A549 (cell line): ENCODE data around the gene TP53I3.

Experiments
- CHD2 ChIP-seq: fragments of 150-350 bp; IDR thresholded peaks from 2 replicates; pipeline ENCODE4 v1.6.1; 2014; ENCODE audit warnings: low read length; ENCODE audit not compliant: partially characterized antibody
- CTCF ChIP-seq: fragments of >200 bp; sonication (Bioruptor Twin); formaldehyde crosslinking; IDR thresholded peaks from 3 replicates; pipeline ENCODE4 v1.5.1; 2016
- EHMT2 ChIP-seq: fragments of 200-600 bp; sonication (generic); IDR thresholded peaks from 2 replicates; pipeline ENCODE4 v1.6.1; 2016; ENCODE audit warnings: antibody characterized with exemption, low read depth, mild to moderate bottlenecking, moderate library complexity
- EP300 ChIP-seq, 2 experiments: fragments of >200 bp; sonication (Bioruptor Twin); formaldehyde crosslinking; IDR thresholded peaks; 2 replicates in 1 of 2; 3 replicates in 1 of 2; pipeline ENCODE4 v1.6.1; 2016 to 2017
- FOSL2 ChIP-seq, 2 experiments: fragments of 450-650 bp in 1 of 2; fragments of >200 bp in 1 of 2; sonication (Bioruptor Twin) in 1 of 2; formaldehyde crosslinking; IDR thresholded peaks; 2 replicates each; pipeline versions ENCODE4 v1.5.0 to v1.6.1; 2016 to 2020; ENCODE audit warnings: mild to moderate bottlenecking in 1 of 2, moderate library complexity in 1 of 2
- MAFK ChIP-seq: fragments of 450-650 bp; IDR thresholded peaks from 2 replicates; pipeline ENCODE4 v1.6.1; 2014; ENCODE audit not compliant: partially characterized antibody
- MYC ChIP-seq: IDR thresholded peaks from 2 replicates; pipeline ENCODE4 v1.6.1; 2012; ENCODE audit warnings: mild to moderate bottlenecking, inconsistent platforms, low read length, improper control_type of control experiment, borderline replicate concordance
- POLR2AphosphoS2 ChIP-seq: conservative IDR thresholded peaks from 2 replicates; pipeline ENCODE4 v1.6.1; 2012; ENCODE audit warnings: low read length, improper control_type of control experiment, inconsistent platforms
- REST ChIP-seq: fragments of 200-600 bp; sonication (generic); IDR thresholded peaks from 2 replicates; pipeline ENCODE4 v1.6.1; 2016; ENCODE audit warnings: antibody characterized with exemption, mild to moderate bottlenecking, moderate library complexity
- RFX5 ChIP-seq: fragments of 450-650 bp; IDR thresholded peaks from 2 replicates; pipeline ENCODE4 v1.7.1; 2014; ENCODE audit warnings: antibody characterized with exemption, mild to moderate bottlenecking, moderate library complexity
- SMC3 ChIP-seq: fragments of >200 bp; sonication (Bioruptor Twin); formaldehyde crosslinking; IDR thresholded peaks from 3 replicates; pipeline ENCODE4 v1.6.1; 2018; ENCODE audit warnings: inconsistent platforms
- USF2 ChIP-seq: fragments of 450-650 bp; IDR thresholded peaks from 2 replicates; pipeline ENCODE4 v1.6.1; 2014; ENCODE audit warnings: antibody characterized with exemption
- ZFP36 ChIP-seq: fragments of 450-650 bp; IDR thresholded peaks from 2 replicates; pipeline ENCODE4 v1.6.1; 2014; ENCODE audit warnings: borderline replicate concordance; ENCODE audit not compliant: partially characterized antibody

GRCh38 chr2:24115057-24115456 lies 30.4 kb upstream of the TP53I3 start:
- TF ChIP-seq EHMT2 (no peak), RFX5 (no peak), CHD2 (no peak), USF2 (no peak), SMC3 (no peak), ZFP36 (no peak), POLR2AphosphoS2 (no peak), CTCF (no peak), EP300 (IDR thresholded peaks at IDR 0.05) (no peak), REST (no peak), FOSL2 (IDR thresholded peaks at IDR 0.05) (no peak), FOSL2 (CRISPR knock-in tag; IDR thresholded peaks at IDR 0.05) (no peak), MYC (no peak), MAFK (no peak)
